ENCODE data around the gene MCUR1.
"Not testable (repeated sequence)": the region's sequence is repeated elsewhere in the genome, so short reads cannot be mapped to it uniquely, and the experiment has no call there.

Gene MCUR1

DNA sequence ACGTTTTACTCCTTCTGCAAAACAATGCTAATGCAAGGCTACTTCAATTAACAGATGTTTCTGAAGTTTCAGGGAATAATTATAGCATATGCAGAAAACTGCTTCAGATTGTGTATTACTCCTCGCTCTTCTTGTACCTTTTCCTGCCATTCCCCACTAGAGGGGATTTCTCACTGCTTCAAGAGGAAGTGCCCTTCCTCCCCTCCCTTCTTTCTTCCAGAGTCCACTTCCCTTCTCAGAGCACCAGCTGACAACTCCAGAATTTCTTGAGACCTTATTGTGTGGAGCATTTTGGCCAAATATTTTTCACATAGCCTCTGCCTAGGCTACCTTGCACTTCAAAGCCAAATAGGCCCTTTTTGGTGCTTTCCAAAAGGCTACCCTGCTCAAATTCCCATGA lies 12.7 kb upstream of the MCUR1 start:
- DNase-seq: no peak

DNA sequence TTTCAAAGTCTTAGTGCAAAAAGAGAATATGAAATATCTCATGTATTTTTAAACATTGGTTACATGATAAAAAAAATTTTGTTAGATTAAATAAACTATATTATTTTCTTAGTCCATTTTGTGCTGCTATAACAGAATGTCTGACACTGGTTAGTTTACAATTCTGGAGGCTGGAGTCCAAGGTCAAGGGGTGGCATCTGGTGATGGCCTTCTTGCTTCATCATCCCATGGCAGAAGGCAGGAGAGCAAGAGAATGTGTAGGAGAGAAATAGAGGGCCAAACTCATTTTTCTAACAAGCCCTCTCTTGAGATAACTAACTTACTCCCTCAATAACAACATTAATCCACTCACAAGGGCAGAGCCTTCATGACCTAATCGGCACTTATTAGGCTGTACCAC lies 11.5 kb upstream of the MCUR1 start:
- no peak for DNase-seq

GRCh38 chr6:13818341-13818740 lies 4.0 kb upstream of the MCUR1 start:
- DNase-seq: no peak

- DNase-seq: no peak
These were observed 700 bp upstream of the MCUR1 start for GRCh38 chr6:13814938-13815575.

- DNase-seq: peak; percentile 14
These were observed 659 bp downstream of the MCUR1 start for GRCh38 chr6:13813621-13814175.

DNA sequence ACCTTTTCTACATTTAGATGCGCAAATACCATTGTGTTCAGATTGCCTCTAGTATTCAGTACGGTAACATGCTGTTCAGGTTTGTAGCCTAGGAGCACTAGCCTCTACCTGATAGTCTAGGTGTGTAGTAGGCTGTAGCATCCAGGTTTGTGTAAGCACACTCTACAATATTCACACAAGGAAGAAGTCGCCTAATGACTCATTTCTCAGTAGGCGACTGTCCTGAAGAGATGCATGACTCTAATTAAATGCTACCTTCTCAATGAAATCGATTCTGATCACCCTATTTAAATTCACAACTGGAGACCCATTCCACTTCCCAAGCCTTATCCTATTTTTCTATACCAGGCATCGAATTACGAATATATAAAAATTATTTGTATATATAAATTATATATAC lies 1.3 kb downstream of the MCUR1 start:
- DNase-seq: no peak

- DNase-seq: no peak
These were observed 2.1 kb downstream of the MCUR1 start for GRCh38 chr6:13812359-13812642.

- no peak for DNase-seq
These were observed 2.6 kb downstream of the MCUR1 start for GRCh38 chr6:13811627-13812358.

DNA sequence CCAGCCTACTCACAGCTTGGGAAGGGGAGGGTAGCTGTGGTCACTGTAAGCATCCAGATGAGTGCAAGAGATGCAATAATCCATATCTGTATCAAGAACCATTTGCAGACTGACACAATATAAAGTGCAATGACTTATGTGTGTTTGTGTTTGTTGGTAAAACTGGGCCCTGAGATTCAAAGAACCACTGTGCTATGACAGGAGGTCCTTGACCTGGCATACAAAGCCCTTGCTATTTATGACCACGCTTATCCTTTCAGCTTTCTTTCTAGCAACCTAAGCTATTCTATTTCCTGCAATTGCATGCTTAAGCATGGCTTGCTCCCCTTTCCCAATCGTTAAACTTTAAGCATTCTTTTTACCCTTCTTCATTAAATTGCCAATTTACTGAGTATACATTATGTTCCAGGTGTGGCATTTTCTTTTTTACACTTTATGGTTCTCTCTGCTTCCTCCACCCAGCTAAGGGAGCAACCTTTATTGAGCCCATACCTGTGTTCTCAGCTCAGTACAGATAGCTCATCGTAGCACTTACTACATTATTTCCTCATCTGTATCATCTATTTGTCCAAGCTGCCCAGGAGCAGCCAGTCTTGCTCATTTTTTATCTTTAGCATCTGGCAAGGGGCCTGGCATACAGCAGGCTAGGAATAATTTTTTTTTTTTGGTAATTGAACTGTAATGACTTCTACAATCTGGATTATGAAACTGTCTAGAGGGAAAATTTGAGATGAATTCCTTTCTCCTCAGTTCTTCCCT lies 3.5 kb downstream of the MCUR1 start:
- DNase-seq: no peak

DNA sequence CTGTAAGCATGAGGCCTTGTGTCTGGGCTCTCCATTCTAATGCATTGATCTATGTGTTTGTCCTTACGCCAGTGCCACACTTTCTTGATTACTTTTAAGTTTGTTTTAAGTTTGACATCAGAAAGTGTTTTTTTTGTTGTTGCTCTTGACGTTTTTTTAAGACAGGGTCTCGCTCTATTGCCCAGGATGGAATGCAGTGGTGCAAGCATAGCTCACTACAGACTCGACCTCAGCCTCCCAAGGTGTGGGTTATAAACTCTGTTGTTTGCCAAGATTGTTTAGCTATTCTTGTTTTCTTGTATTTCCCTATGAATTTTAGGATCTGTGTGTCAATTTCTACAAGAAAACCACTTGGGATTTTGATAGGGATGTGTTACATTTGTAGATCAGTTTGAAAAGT lies 5.6 kb downstream of the MCUR1 start:
- no peak for DNase-seq

DNA sequence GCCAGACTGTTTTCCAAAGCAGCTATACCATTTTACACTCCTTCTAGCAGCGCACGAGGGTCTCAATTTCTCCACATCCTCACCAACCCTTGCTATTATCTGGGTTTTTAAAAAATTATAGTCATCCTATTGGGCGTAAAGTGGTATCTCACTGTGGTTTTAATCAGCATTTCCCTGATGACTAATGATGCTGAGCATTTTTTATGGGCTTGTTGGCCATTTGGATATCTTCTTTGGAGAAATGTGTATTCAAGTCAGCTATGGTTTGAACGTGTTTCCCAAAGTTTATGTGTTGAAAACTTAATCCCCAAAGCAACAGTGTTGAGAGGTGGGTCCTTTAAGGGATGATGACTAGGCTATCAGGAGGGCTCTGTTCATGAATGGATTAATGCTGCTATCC lies 6.7 kb downstream of the MCUR1 start:
- no peak for DNase-seq

DNA sequence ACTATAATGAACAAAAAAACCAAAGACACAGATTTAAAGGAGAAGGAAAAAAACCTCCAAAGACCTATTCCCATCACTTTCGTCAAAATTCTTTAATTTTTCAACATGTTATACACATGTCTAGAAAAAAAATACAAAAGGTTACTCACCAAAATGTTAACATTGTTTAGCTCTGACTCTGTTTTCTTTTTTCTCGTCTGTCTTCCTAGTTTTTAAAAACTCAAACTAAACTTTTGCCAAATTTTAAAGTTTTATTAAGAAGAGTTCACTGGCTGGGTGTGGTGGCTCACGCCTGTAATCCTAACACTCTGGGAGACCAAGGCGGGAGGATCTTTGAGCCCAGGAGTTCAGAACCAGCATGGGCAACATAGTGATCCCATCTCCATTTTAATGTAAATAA lies 10.8 kb downstream of the MCUR1 start:
- no peak for DNase-seq

DNA sequence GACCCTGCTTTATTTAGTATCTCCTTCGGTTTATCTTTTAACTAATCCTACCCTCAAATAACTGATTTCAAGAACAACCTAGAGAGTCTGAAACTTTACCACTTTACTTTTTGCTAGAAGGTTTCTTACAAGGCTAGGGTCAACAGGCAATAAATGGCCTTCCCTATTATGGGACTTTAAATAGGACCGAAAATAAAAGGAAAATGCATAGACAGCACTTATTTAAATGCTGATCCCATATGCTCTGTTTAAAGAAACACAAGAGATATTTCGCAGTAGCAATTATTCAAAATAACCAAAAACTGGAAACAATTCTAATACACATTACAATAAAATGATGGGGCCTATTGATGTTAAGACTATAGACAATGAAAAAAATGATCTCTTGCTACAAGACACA lies 13.7 kb downstream of the MCUR1 start:
- no peak for DNase-seq

DNA sequence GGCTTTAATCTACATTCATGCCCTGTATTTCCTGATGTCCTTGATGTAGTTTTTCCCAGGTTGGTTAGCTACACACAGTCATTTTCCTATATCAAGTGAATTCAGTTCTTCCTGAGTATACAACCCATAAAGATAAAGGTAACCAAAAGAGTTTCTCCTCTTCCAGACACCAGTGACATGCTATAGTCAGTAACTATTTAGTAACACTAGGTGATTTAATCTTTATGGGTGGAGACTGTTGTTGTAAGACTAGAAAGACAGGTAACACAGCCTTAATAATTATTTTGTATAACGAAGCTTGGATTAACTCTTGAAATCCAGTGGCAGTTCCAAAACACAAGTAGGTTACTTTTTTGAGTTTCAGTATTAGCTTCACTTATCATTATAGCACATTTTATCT lies 17.6 kb downstream of the MCUR1 start:
- DNase-seq: no peak

- peak; percentile 64 for DNase-seq
These were observed 19.2 kb downstream of the MCUR1 start for GRCh38 chr6:13795041-13795750.

- no peak for DNase-seq
These were observed 20.2 kb downstream of the MCUR1 start for GRCh38 chr6:13794184-13794583.

DNA sequence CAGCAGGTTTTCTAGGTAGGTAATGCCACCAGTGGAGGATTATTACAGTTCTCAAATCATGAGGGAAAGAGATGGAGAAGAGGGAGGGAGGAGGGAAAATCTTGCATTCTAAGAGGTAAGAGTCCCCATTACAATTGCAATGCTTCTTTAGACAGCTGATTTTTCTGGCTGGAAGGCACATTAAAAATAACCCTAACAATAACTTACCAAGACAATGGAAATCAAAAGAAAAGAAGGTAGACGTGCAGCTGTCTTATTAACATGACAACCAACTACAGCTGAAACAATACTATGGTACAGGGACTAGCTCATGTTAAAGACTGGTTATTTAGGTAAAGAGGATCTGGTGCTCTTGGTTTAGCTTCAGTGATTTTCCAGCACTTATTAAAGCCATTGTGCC lies 24.6 kb downstream of the MCUR1 start:
- no peak for DNase-seq

DNA sequence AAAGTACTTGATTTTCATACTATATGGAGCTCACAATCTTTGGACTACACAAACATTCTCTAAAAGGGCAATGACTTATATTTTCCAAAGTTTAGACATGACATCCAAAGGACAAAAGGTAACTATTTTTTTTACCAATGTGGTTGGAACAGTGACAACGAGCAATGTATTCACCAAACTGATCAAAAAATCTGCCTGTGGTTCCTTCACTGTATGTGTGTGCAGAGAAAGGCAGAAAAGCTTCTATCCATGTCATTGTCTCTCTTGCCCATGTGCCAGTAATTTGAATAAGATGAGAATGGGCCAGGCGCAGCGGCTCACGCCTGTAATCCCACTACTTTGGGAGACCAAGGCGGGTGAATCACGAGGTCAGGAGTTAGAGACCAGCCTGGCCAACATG lies 25.5 kb downstream of the MCUR1 start:
- no peak for DNase-seq

DNA sequence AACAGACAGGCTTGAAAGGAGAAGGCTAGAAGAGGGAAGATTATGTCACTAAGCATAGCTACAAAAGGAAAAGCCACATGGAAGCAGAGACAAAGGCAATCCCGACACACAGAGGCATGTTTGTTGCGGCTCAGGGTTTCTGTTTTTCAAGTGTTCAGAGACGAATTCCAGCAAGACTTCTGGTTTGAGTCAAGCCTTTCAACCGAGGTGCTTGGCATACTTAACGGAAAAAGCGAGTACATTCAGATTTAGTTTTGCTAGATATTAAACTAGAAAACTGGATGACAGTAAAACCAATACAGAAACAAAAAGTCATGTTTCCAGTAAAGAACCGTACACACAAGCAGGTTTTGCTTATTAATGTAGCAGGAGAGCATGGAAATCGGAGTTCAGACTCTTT lies 27.2 kb downstream of the MCUR1 start:
- DNase-seq: no peak

DNA sequence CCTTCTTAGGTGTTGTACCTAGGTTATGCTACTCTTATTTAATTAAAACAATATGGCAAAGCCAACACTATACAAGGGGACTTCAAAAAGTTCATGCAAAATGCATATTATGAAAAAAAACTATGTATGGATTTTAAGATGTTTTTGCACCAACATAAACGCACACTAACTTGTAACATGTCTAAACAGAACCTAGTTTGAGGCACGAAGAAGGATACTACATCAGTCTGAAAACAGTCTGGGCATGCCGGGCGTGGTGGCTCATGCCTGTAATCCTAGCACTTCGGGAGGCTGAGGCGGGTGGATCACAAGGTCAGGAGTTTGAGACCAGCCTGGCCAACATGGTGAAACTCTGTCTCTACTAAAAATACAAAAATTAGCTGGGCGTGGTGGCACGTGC lies 34.2 kb downstream of the MCUR1 start:
- not testable (repeated sequence) for DNase-seq

GRCh38 chr6:13778028-13778427 lies 36.3 kb downstream of the MCUR1 start:
- DNase-seq: no peak

DNA sequence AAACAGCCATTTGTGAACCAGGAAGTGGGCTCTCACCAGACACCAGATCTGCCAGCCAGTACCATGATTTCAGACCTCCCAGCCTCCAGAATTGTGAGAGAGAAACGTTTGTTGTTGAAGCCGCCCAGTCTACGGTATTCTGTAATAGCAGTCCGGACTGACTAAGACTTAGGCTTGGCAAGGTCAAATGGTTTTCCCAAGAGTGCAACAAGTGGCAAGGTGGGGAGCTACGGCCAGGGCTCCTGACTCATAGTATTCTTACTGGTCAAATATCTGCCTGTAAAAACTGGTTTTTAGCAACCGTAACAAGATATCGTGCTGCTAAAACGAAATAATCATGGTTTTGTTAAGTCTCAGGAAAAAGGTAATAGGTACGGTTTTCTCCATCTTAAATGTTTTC lies 37.8 kb downstream of the MCUR1 start:
- no peak for DNase-seq

DNA sequence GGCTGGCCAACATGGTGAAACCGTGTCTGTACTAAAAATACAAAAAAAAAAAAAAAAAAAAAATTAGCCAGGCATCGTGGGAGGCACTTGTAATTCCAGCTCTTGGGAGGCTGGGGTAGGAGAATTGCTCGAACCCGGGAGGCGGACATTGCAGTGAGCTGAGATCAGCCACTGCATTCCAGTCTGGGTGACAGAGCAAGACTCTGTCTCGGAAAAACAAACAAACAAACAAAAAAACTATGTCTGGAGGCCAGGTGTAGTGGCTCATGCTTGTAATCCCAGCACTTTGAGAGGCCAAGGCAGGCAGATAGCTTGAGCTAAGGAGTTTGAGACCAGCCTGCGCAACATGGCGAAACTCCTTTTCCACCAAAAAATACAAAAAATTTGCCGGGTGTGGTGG lies 38.9 kb downstream of the MCUR1 start:
- not testable (repeated sequence) for DNase-seq
